Erythroblast (primary cell): ENCODE measurements around the gene SFMBT1.

Source experiments
- DNase-seq, 2 experiments: peaks; one replicate each; lab custom pipeline; 2025; lab: John Stamatoyannopoulos, UW
- GATA1 ChIP-seq: IDR thresholded peaks from 2 replicates; pipeline ENCODE4 v1.6.1; 2011; ENCODE audit warnings: low read depth, mild to moderate bottlenecking, control low read depth, low read length, moderate library complexity
- POLR2A ChIP-seq: IDR thresholded peaks from 2 replicates; pipeline ENCODE4 v1.6.1; 2011; ENCODE audit warnings: mild to moderate bottlenecking, low read length

The SFMBT1 gene

DNA sequence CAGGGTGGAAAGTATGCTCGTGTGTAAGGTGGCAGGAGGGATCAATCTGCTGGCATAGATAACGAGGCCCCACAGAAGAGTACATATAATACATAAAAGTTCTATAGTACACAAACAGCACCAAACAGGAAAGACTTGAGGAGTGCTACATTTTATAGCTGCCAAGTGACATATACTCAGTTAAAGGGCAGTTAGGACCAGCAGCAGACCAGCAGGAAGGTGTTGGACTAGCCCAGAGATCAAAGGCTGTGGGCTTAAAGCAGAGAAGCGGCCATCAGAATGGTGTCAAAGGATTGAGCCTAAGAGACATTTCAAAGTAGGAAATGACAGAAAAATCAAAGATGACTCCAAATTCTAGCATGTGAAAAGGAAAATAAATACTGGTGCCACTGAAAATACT lies 34.5 kb downstream of the SFMBT1 start:
- TF ChIP-seq POLR2A (no peak), GATA1 (no peak)
- no peak for DNase-seq

DNA sequence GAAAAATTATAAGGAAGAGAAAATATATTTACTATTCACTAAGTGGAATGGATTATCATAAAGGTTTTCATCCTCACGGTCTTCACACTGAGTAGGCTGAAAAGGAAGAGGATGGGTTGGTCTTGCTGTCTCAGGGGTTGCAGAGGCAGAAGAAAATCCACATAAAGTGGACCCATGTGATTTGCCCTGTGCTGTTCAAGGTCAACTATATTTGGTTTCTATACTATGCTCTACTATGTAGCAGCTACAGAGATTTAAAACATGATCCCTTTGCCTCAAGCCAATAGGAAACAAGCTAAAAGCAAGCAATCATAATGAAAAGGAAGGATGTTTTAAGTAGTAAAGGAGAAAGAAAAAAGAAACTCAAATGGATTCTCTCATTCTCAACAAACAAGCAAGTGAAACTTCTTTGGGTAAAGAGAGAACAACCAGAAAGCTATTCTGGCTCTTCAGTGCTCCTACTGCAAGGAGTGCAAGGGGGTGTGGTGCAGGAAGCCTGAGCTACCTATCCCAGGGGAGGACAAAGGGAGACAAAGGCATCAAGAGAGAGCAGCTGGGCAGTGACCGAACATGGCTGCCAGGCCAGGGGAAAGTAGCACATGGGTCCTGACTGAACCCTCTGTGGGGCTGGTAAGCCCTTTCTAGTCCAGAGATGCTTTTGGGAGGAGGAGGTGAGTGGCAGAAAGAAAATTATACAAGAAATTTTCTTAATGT lies 35.9 kb downstream of the SFMBT1 start:
- no peak for DNase-seq
- TF ChIP-seq POLR2A (no peak), GATA1 (no peak)

DNA sequence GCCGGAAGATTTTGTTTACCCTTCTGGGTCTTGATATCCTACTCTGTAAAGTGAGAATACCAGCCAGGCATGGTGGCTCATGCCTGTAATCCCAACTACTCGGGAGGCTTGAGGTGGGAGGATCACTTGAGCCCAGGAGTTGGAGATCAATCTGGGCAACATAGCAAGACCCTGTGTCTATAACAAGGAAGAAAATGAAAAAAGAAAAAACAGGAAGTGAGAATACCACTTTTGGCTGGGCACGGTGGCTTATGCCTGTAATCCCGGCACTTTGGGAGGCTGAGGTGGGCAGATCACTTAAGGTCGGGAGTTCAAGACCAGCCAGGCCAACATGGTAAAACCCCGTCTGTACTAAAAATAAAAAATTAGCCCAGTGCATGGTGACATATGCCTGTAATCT lies 36.9 kb downstream of the SFMBT1 start:
- no peak for TF ChIP-seq GATA1
- TF ChIP-seq POLR2A = no peak
- no peak for DNase-seq

DNA sequence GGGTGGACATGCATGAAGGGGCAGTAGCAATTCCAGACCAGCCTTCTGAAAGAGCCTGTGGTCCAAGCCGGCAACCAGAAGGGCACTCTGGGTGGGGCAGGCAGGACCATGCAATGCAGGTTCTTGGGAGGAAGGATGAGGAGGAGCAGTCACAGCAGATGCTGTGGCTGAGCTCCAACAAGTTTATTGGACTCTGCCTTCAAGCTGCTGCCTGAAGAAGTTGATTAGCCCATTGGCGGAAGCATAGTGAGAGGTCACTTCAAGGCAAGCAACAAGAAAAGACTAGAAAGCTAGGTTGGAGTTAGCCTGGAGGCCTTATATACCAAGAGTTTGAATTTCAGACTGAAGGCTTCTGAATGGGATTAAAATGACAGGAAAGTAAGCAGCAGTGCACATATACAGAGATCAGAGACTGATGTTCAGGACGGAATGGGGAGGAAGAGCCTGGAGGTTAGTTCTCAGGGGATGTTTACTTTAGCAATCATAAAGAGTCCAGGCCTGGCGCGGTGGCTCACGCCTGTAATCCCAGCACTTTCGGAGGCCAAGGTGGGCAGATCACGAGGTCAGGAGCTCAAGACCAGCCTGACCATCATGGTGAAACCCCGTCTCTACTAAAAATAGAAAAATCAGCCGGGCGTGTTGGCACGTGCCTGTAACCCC lies 39.9 kb downstream of the SFMBT1 start:
- no peak for DNase-seq
- TF ChIP-seq POLR2A = no peak
- no peak for TF ChIP-seq GATA1

DNA sequence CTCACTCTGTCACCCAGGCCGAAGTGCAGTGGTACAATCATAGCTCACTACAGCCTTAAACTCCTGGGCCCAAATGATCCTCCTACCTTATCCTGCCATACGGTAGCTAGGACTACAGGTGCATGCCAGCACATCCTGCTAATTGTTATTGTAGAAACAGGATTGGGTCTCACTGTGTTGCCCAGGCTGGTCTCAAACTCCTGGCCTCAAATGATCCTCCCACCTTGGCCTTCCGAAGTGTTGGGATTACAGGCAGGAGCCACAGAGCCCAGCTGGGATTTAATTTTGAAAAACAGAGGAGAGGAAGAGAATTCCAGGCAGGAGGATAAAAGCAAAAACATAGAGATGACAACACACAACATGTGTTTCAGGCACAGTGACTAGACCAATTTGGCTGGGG lies 40.5 kb downstream of the SFMBT1 start:
- TF ChIP-seq GATA1 = no peak
- TF ChIP-seq POLR2A = no peak

DNA sequence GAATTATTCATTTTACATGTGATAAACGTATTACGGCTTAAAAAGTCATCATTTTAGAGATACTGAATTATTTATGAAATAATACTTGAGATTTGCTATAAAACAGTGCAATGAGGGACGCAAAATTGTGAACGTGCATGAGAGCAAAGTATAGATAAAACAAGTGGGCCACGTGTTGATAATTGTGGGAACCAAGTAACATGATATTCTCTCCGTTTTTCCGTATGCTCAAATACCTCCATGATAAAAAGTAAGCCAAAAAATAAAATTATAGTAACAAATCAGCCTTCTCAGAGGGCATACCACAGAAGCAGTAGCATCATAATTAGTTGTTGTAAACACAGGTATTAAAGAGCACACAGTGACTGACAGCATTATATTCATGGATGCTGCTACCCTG lies 42.6 kb downstream of the SFMBT1 start:
- TF ChIP-seq POLR2A = no peak
- no peak for TF ChIP-seq GATA1
- DNase-seq = no peak

More for the DNA sequence above, 40.5 kb downstream of the SFMBT1 start:
- DNase-seq = no peak

DNA sequence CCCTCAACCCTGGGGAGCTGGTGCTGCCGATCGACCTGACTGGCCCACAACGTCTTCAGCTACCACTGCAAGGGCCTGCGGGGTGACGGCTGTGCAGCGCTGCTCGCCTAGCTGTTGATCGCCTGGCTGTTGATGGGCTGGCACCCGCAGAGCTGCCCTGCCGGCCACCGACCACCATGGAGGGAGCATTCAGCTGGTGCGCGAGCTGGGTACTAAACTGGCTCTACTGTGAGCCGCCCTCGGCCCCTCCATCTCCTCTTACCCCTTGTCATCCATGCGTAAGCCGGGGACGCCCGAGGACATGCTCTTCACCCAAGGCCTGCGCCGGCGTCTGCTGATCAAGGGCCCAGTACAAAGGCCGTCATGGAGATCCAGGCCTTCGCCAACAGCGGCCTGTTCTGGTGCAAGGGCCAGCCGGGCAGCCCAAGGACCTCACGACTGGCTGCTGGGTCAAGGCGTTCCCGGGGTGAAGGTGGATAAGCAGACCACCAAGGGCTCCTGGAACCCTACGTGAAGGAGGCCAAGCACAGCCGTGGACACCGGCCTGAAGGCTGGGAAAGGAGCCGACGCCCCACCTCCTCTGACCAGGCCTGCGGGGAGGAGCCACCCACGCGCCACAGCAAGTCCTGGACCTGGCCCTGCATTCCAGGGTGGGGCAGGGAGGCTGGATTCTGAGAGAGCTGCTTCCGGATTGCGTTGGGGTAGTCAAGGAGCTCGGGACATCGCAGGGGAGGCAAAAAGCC lies 46.9 kb downstream of the SFMBT1 start:
- no peak for DNase-seq
- no peak for TF ChIP-seq GATA1
- no peak for TF ChIP-seq POLR2A

DNA sequence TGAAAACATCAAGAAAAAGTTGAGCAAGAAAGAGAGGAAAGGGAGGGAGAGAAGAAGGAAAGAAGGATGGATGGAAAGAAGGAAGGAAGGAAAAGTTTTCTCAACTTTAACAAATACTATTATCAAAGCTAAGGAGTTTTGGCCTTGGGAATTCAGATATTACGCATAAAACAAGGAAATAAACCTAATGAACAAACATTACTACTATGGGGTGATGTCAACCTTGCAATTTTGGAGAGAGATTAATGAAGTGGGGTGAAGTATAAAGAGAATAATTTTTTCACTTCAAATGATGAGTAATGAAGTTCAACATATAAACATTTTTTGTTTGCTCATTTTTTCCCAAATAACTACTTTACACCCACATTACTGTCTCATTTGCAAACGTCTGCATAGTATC lies 55.2 kb downstream of the SFMBT1 start:
- no peak for DNase-seq
- TF ChIP-seq POLR2A (no peak), GATA1 (no peak)

DNA sequence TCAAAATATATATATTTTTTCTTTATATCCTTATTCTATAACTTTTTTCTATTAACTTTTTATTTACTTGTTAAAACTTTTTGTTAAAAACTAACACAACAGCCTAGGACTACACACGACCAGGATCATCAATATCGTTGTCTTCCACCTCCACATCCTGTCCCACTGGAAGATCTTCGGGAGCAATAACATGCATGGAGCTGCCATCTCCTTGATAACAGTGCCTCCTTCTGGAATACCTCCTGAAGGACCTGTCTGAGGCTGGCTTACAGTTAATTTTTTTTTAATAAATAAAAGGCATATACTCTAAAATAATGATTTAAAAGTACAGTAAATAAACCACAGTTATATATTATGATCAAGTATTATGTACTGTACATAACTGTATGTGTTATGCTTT lies 58.9 kb downstream of the SFMBT1 start:
- no peak for TF ChIP-seq GATA1
- TF ChIP-seq POLR2A = no peak
- peak; percentile 15 to 50 for DNase-seq

DNA sequence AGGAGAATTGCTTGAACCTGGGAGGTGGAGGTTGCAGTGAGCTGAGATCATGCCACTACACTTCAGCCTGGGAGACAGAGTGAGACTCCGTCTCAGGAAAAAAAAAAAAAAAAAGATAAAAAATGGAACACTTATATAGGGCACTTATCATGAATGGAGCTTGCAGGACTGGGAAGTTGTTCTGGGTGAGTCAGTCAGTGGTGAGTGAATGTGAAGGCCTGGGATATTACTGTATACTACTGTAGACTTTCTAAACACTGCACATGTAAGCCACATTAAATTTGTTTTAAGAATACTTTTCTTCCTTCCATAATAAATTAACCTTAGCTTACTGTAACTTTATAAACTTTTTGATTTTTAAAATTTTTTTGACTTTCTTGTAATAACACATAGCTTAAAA lies 59.8 kb downstream of the SFMBT1 start:
- no peak for TF ChIP-seq POLR2A
- no peak for TF ChIP-seq GATA1
- DNase-seq = no peak

DNA sequence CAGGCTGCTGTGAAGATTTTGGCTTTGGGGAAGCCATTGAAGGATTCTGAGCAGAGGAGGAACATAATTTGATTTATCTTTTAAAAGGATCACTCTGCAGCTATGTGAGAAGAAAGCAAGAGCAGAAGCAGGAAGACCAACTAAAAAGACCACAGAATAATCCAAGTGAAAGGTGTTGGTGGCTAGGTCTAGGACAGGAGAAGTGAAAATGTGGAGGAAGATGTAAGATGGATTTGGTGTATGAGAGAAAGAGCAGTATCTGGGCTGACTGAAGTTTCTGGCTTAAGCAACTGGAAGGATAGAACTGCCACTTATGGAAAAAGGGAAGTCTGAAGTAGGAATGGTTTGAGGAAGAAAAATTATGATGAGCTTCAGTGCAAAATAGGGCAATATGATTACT lies 62.0 kb downstream of the SFMBT1 start:
- no peak for DNase-seq
- TF ChIP-seq POLR2A = no peak
- TF ChIP-seq GATA1 = no peak

DNA sequence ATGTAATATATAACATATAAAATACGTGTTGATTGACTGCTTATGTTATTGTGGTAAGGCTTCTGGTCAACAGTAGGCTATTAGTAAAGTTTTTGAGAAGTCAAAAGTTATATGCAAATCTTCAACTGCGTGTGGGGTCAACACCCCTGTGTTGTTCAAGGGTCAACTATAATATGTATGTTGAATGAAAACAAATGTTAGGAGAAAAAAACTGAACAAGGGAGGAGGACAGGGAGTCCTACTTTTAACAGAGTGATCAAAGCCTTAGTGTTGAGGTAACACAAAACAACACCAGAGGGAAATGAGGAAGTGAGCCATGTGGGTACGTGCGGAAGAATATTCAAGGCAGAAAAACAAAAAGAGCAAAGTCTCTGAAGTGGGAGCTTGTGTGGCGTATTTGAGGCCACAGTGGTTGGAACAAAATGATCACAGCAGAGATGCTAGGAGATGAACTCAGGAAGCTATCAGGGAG lies 62.5 kb downstream of the SFMBT1 start:
- DNase-seq = no peak
- no peak for TF ChIP-seq POLR2A

DNA sequence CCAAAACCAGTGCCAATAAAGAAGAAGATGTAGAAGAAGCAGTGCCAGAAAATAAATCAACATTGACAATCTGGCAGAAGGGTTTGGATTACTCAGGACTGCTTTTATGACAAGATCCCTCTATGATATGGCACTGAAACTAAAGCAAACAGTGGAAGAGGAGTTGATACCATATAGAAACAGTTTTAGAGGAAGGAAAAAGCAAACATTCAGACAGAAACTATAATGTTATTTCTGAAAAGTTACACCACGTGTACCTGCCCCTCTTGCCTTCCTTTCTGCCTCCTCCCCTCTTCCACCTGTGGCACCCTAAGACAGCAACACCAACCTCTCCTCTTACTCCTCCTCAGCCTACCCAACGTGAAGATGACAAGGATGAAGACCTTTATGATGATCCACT lies 63.0 kb downstream of the SFMBT1 start:
- DNase-seq = no peak
- no peak for TF ChIP-seq GATA1
- TF ChIP-seq POLR2A = no peak
